Esophagus squamous epithelium (tissue), 4 donors: ENCODE measurements around the gene PAEP.

ENCODE experiments used
- CTCF ChIP-seq, 6 experiments: fragments of 450-650 bp in 4 of 6; fragments of 200-600 bp in 2 of 6; sonication (generic) in 2 of 6; IDR thresholded peaks; one replicate each; pipeline ENCODE4 v1.5.1; 2016 to 2019; ENCODE audit warnings: antibody characterized with exemption in 6 of 6, mild to moderate bottlenecking in 4 of 6, moderate library complexity in 4 of 6
- POLR2A ChIP-seq, 4 donors: fragments of 450-650 bp; IDR thresholded peaks; one replicate each; pipeline ENCODE4 v1.6.1; 2017; ENCODE audit warnings: antibody characterized with exemption in 4 of 4, mild to moderate bottlenecking in 4 of 4, moderate library complexity in 3 of 4

GRCh38 chr9:135588886-135589595 is 27.5 kb downstream of the PAEP start:
- TF ChIP-seq POLR2A (IDR thresholded peaks at IDR 0.05) (no peak), CTCF (IDR thresholded peaks at IDR 0.05) (no peak)
